HepG2 (cell line): ENCODE data around the gene WNK1. TPM values are rescaled to one million over a fixed set of nuclear protein-coding genes. Genes with fewer than 3 reads are reported as not detected.

Experiments
- ATAC-seq: fragments of 200-7000 bp; cut with Tn5 transposase; 3 replicates; pipeline ENCODE4 v1.9.1; 2020; ENCODE audit warnings: mild to moderate bottlenecking, moderate library complexity
- BruUV-seq: library from RNA; stranded (reverse); fragments of 400-500 nt; replicated peaks from 2 replicates; lab custom pipeline; 2021; lab: Mats Ljungman, UMichigan
- CTCF ChIA-PET: fragments of 300-600 bp; formaldehyde crosslinking; extraction: SDS; loops from one replicate; lab custom pipeline; 2021; ENCODE audit warnings: low total read pairs, inconsistent platforms, low intra/inter-chr PET ratio; lab: Yijun Ruan, JAX
- POLR2A ChIA-PET: fragments of 350-600 bp; sonication (Branson Sonifier 250); formaldehyde crosslinking; loops from one replicate; lab custom pipeline; 2020; ENCODE audit warnings: antibody characterized with exemption, inconsistent platforms; lab: Yijun Ruan, JAX
- DNase-seq: peaks from one replicate; pipeline ENCODE4 v3.0.0-alpha.2; 2015; ENCODE audit warnings: low spot score
- FAIRE-seq: peaks from 3 replicates; lab custom pipeline; 2011; peaks lifted over from hg19 to GRCh38; lab: Jason Lieb, UNC
- H2AFZ ChIP-seq: one replicate; pipeline ENCODE4 v1.6.1; 2011; ENCODE audit warnings: low read length, inconsistent platforms
- H3K27ac ChIP-seq: fragments of 300-600 bp; 3 replicates; pipeline ENCODE4 v1.8.0; 2011; ENCODE audit warnings: mixed run types, mild to moderate bottlenecking, mixed read lengths, low read length, inconsistent platforms; ENCODE audit not compliant: insufficient read depth; ENCODE audit errors: extremely low read length
- H3K27me3 ChIP-seq, 2 experiments: fragments of 200-600 bp in 1 of 2; 2 replicates in 1 of 2; 3 replicates in 1 of 2; pipeline versions ENCODE4 v1.6.0 to v1.8.0; 2011; ENCODE audit warnings: low read length in 2 of 2, mild to moderate bottlenecking in 2 of 2, moderate library complexity in 2 of 2, inconsistent platforms in 1 of 2; ENCODE audit not compliant: insufficient read depth in 2 of 2, control insufficient read depth in 1 of 2
- H3K36me3 ChIP-seq, 2 experiments: fragments of 200-600 bp in 1 of 2; replicated peaks in 1 of 2; 2 replicates in 1 of 2; 3 replicates in 1 of 2; pipeline versions ENCODE4 v1.5.1 to v1.8.0; 2011; ENCODE audit warnings: low read length in 2 of 2, inconsistent platforms in 1 of 2; ENCODE audit not compliant: insufficient read depth in 2 of 2, control insufficient read depth in 1 of 2
- H3K4me1 ChIP-seq: 2 replicates; pipeline ENCODE4 v1.5.1; 2012; ENCODE audit warnings: low read length, inconsistent platforms; ENCODE audit not compliant: insufficient read depth
- H3K4me2 ChIP-seq: 2 replicates; pipeline ENCODE4 v1.6.0; 2011; ENCODE audit warnings: low read depth, low read length, inconsistent platforms
- H3K4me3 ChIP-seq, 3 experiments: fragments of 200-600 bp in 1 of 3; sonication (generic), shearing (Covaris generic) in 1 of 3; replicated peaks in 1 of 3; 2 replicates each; pipeline ENCODE4 v1.5.1; 2011 to 2016; ENCODE audit warnings: low read length in 3 of 3, inconsistent platforms in 2 of 3, low read depth in 2 of 3, mild to moderate bottlenecking in 2 of 3, control low read depth in 1 of 3, mixed read lengths in 1 of 3; ENCODE audit not compliant: insufficient read depth in 1 of 3
- H3K79me2 ChIP-seq: one replicate; pipeline ENCODE4 v1.6.1; 2011; ENCODE audit warnings: low read length, inconsistent platforms; ENCODE audit not compliant: insufficient read depth
- H3K9ac ChIP-seq: 2 replicates; pipeline ENCODE4 v1.6.0; 2011; ENCODE audit warnings: mild to moderate bottlenecking, low read depth, low read length, inconsistent platforms; ENCODE audit not compliant: insufficient read depth
- H3K9me3 ChIP-seq: 2 replicates; pipeline ENCODE4 v1.5.1; 2012; ENCODE audit warnings: mild to moderate bottlenecking, low read length
- H4K20me1 ChIP-seq: 2 replicates; pipeline ENCODE4 v1.6.0; 2011; ENCODE audit warnings: inconsistent platforms, mild to moderate bottlenecking, low read length, moderate library complexity; ENCODE audit not compliant: insufficient read depth
- FOXK2 ChIP-seq: fragments of 450-650 bp; IDR thresholded peaks from 2 replicates; pipeline ENCODE4 v1.6.1; 2016
- HDAC6 ChIP-seq: fragments of 200-600 bp; sonication (generic); IDR thresholded peaks from 2 replicates; pipeline ENCODE4 v1.7.0; 2017; ENCODE audit warnings: mild to moderate bottlenecking, antibody characterized with exemption, low read length, low read depth
- IRF2 ChIP-seq: IDR thresholded peaks from 2 replicates; pipeline ENCODE4 v1.6.1; 2018; ENCODE audit warnings: missing genetic modification reagents, missing compliant biosample characterization
- MATR3 ChIP-seq: sonication (generic); formaldehyde crosslinking; IDR thresholded peaks from 2 replicates; pipeline ENCODE4 v1.4.0; 2020; ENCODE audit warnings: missing genetic modification reagents
- MYNN ChIP-seq: sonication (generic); formaldehyde crosslinking; IDR thresholded peaks from 2 replicates; pipeline ENCODE4 v1.4.0; 2020; ENCODE audit warnings: mild to moderate bottlenecking, low read depth, missing genetic modification reagents
- PRPF4 ChIP-seq: fragments of 200-400 bp; formaldehyde crosslinking; IDR thresholded peaks from 2 replicates; pipeline ENCODE4 v1.6.1; 2016; ENCODE audit warnings: low read length, low read depth; ENCODE audit not compliant: poor library complexity, severe bottlenecking
- RFX5 ChIP-seq: IDR thresholded peaks from 2 replicates; pipeline ENCODE4 v1.6.1; 2011; ENCODE audit warnings: low read depth, low read length, improper control_type of control experiment
- ZBTB49 ChIP-seq: sonication (generic); formaldehyde crosslinking; IDR thresholded peaks from 2 replicates; pipeline ENCODE4 v1.4.0; 2020; ENCODE audit warnings: missing genetic modification reagents, borderline replicate concordance
- ZNF580 ChIP-seq: IDR thresholded peaks from 2 replicates; pipeline ENCODE4 v1.6.1; 2016; ENCODE audit warnings: low read depth, borderline replicate concordance
- in situ Hi-C: cut with HindIII; loops from 2 replicates; pipeline ENCODE4 v1.10.0; 2017; ENCODE audit warnings: low pct_unique_long_range_greater_than_20kb; ENCODE audit not compliant: extremely low pct_ligation_motif_present
- intact Hi-C: fragments of 100-400 bp; cut with micrococcal nuclease; formaldehyde crosslinking; loops from one replicate; pipeline ENCODE4 v1.10.0; 2022; ENCODE audit not compliant: unreplicated experiment
- polyA plus RNA-seq, 8 experiments: library from polyadenylated mRNA; depleted of rRNA in 3 of 8; stranded (reverse) in 7 of 8; unstranded in 1 of 8; fragments of >200 nt; fragmentation: Illumina TruSeq in 4 of 8; extraction: Trizol in 4 of 8; gene quantifications; 2 replicates each; pipeline versions ENCODE4 v1.2.1 to v1.2.3, GENCODE V29; 2011 to 2016; ENCODE audit warnings: low read depth in 4 of 8, missing spikeins in 1 of 8, mixed read lengths in 1 of 8; ENCODE audit not compliant: insufficient read depth in 1 of 8
- total RNA-seq, 5 experiments: library from RNA; depleted of rRNA; stranded (reverse); fragments of >200 nt; fragmentation: Illumina TruSeq; extraction: Trizol; gene quantifications; 2 replicates each; pipeline ENCODE4 v1.2.3, GENCODE V29; 2016; ENCODE audit warnings: low read depth in 1 of 5
- TF ChIP-seq, protein P1 (sequence below): sonication (generic); formaldehyde crosslinking; IDR thresholded peaks from one replicate; pipeline ENCODE4 v1.5.1; 2020; ENCODE audit warnings: mild to moderate bottlenecking, missing genetic modification reagents; ENCODE audit errors: not compliant biosample characterization
- TF ChIP-seq, protein P2 (sequence below): fragments of 450-650 bp; IDR thresholded peaks from 2 replicates; pipeline ENCODE4 v1.6.1; 2017; ENCODE audit warnings: mild to moderate bottlenecking

WNK1 gene
- total and polyA plus RNA-seq, 2 of the 13 experiments (the other 11 are each of a cell fraction or from before 2014, with no cell fraction given): 31.1 to 54.8 TPM

DNA sequence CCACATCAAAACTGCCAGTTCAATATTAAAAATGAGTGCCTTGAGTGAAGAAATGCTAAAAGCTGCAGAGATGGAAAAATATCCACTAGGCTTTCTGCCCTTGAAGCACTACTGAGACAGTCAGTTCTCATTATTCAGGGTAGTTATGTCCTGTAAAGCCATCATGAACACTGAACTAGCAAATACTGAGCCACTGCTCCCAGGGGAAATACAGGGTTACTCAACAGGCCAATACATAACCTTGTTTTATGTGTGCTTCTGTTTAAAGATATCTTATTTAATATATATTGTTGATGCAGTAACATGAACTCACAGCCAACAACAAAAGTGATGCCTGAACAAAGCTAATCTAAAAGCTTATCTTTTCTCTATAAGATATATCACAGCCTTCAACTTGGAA lies 193.8 kb downstream of the WNK1 start:
- Histone ChIP-seq H3K4me3 (no peak overlapping the region), H3K79me2 (peaks cover 46% of the 10 kb centered on the region), H3K4me1 (peaks cover 44% of the 10 kb centered on the region), H2AFZ (no peak overlapping the region), H3K4me2 (no peak overlapping the region), H3K9me3 (no peaks in the 10 kb centered on the region), H4K20me1 (no peaks in the 10 kb centered on the region), H3K36me3 (peaks cover 0 to 7% of the 10 kb centered on the region in 2 experiments; a peak in 2 of 5 replicates), H3K27me3 (no peaks in the 10 kb centered on the region; a peak in 1 of 5 replicates), H3K27ac (peak overlapping the region; percentile 49), H3K9ac (no peak overlapping the region)
- POLR2A ChIA-PET: no interaction called here
- intact Hi-C loops (loop anchor here (5.0 kb wide), 2 partner anchors 124 to 146 kb away; no protein-coding TSS in a partner anchor), in situ Hi-C loops (loop anchor here (5.0 kb wide), 1 partner anchor 379 kb away; no protein-coding TSS in a partner anchor)
- CTCF ChIA-PET: no interaction called here
- ATAC-seq (no peak), DNase-seq (no peak), FAIRE-seq (no peak)
- BruUV-seq: no TSS peak
- TF ChIP-seq MYNN: no peak
- no peak for TF ChIP-seq IRF2 (CRISPR knock-in tag)
- TF ChIP-seq, protein P1, sequence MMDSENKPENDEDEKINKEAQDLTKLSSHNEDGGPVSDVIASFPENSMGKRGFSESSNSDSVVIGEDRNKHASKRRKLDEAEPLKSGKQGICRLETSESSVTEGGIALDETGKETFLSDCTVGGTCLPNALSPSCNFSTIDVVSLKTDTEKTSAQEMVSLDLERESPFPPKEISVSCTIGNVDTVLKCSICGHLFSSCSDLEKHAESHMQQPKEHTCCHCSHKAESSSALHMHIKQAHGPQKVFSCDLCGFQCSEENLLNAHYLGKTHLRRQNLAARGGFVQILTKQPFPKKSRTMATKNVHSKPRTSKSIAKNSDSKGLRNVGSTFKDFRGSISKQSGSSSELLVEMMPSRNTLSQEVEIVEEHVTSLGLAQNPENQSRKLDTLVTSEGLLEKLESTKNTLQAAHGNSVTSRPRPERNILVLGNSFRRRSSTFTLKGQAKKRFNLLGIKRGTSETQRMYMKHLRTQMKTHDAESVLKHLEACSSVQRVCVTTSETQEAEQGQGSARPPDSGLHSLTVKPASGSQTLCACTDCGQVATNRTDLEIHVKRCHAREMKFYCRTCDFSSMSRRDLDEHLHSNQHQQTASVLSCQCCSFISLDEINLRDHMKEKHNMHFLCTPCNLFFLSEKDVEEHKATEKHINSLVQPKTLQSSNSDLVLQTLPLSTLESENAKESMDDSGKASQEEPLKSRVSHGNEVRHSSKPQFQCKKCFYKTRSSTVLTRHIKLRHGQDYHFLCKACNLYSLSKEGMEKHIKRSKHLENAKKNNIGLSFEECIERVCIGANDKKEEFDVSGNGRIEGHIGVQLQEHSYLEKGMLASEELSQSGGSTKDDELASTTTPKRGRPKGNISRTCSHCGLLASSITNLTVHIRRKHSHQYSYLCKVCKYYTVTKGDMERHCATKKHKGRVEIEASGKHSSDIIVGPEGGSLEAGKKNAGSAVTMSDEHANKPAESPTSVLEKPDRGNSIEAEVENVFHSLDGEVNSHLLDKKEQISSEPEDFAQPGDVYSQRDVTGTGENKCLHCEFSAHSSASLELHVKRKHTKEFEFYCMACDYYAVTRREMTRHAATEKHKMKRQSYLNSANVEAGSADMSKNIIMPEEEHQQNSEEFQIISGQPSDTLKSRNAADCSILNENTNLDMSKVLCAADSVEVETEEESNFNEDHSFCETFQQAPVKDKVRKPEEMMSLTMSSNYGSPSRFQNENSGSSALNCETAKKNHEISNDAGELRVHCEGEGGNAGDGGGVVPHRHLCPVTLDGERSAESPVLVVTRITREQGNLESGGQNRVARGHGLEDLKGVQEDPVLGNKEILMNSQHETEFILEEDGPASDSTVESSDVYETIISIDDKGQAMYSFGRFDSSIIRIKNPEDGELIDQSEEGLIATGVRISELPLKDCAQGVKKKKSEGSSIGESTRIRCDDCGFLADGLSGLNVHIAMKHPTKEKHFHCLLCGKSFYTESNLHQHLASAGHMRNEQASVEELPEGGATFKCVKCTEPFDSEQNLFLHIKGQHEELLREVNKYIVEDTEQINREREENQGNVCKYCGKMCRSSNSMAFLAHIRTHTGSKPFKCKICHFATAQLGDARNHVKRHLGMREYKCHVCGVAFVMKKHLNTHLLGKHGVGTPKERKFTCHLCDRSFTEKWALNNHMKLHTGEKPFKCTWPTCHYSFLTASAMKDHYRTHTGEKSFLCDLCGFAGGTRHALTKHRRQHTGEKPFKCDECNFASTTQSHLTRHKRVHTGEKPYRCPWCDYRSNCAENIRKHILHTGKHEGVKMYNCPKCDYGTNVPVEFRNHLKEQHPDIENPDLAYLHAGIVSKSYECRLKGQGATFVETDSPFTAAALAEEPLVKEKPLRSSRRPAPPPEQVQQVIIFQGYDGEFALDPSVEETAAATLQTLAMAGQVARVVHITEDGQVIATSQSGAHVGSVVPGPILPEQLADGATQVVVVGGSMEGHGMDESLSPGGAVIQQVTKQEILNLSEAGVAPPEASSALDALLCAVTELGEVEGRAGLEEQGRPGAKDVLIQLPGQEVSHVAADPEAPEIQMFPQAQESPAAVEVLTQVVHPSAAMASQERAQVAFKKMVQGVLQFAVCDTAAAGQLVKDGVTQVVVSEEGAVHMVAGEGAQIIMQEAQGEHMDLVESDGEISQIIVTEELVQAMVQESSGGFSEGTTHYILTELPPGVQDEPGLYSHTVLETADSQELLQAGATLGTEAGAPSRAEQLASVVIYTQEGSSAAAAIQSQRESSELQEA (CRISPR knock-in tag): no peak
- TF ChIP-seq ZBTB49 (CRISPR knock-in tag): no peak
- TF ChIP-seq FOXK2: no peak
- TF ChIP-seq, protein P2, sequence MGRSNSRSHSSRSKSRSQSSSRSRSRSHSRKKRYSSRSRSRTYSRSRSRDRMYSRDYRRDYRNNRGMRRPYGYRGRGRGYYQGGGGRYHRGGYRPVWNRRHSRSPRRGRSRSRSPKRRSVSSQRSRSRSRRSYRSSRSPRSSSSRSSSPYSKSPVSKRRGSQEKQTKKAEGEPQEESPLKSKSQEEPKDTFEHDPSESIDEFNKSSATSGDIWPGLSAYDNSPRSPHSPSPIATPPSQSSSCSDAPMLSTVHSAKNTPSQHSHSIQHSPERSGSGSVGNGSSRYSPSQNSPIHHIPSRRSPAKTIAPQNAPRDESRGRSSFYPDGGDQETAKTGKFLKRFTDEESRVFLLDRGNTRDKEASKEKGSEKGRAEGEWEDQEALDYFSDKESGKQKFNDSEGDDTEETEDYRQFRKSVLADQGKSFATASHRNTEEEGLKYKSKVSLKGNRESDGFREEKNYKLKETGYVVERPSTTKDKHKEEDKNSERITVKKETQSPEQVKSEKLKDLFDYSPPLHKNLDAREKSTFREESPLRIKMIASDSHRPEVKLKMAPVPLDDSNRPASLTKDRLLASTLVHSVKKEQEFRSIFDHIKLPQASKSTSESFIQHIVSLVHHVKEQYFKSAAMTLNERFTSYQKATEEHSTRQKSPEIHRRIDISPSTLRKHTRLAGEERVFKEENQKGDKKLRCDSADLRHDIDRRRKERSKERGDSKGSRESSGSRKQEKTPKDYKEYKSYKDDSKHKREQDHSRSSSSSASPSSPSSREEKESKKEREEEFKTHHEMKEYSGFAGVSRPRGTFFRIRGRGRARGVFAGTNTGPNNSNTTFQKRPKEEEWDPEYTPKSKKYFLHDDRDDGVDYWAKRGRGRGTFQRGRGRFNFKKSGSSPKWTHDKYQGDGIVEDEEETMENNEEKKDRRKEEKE: no peak
- TF ChIP-seq HDAC6: no peak
- no peak for TF ChIP-seq MATR3
- no peak for TF ChIP-seq RFX5
- no peak for TF ChIP-seq ZNF580 (CRISPR knock-in tag)
- no peak for TF ChIP-seq PRPF4
